NCI-H526 treated with DMSO at 0.1 percent for 48 hours (cell line): ENCODE results near the gene SLC22A2.
A peak's percentile ranks its signal among the peaks of the same experiment; 100 is the strongest.

Experiments used
- DNase-seq: peaks from one replicate; lab custom pipeline; 2025; lab: John Stamatoyannopoulos, UW

SLC22A2 gene

GRCh38 chr6:160207618-160208017 lies 51.0 kb downstream of the SLC22A2 start:
- no peak for DNase-seq

DNA sequence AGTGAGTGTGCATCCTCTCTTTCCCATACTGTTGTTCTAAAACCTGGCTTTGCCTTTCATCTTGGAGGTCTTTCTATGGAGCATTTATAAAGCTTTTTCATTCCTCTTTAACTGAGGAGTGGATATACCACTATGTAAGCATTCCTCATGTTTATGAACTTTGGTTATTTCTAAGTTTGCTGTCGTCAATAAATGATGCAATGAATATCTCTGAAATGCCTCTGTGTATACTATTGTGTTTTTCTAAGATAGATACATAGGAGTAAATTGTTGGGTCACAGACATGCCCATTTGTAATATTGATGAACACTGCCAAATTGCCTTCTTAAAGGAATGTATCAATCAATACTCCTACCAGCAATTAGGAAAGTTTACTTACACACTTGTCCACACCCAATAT lies 53.9 kb downstream of the SLC22A2 start:
- no peak for DNase-seq

- no peak for DNase-seq
Measured at GRCh38 chr6:160203953-160204352, 54.7 kb downstream of the SLC22A2 start.

DNA sequence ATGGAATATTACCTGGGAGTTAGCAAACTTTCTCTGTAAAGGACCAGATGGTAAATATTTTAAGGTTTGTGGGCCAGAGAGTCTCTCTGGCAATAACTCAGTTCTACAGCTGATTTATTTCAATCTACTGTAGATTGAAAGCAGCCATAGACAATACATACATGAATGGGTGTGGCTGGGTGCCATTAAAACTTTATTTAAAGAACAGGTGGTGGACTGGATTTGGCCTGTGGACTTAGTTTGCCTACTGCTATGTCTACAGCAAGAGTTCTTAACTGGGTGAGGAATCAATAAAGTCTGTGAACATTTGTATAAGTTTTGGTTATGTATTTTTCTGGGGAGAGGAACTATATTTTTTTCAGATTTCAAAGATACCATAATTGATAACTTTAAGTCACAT lies 55.1 kb downstream of the SLC22A2 start:
- DNase-seq, result no peak

GRCh38 chr6:160203076-160203475 lies 55.5 kb downstream of the SLC22A2 start:
- DNase-seq, result no peak

GRCh38 chr6:160202411-160202810 lies 56.2 kb downstream of the SLC22A2 start:
- DNase-seq, result no peak

DNA sequence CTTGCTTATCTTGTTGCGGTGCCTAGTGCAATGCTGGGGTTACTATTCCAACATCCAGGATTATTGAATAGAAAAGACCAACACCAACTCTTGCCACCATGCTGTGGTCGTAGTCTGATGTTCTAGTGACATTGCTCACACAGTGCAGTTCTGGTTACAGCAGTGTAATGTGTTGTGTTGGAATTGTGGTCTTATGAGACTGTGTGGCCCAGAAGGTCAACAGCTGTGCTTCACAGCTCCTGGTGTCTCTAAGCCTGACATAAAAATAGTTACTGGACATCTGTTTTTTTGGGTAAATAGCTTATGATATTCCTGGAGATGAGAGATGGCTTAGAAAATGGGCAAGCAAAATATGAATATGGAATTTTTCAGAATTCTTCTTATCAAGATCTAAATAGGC lies 57.6 kb downstream of the SLC22A2 start:
- DNase-seq, result no peak

- no peak for DNase-seq
Measured at GRCh38 chr6:160198606-160199211, 59.9 kb downstream of the SLC22A2 start.

DNA sequence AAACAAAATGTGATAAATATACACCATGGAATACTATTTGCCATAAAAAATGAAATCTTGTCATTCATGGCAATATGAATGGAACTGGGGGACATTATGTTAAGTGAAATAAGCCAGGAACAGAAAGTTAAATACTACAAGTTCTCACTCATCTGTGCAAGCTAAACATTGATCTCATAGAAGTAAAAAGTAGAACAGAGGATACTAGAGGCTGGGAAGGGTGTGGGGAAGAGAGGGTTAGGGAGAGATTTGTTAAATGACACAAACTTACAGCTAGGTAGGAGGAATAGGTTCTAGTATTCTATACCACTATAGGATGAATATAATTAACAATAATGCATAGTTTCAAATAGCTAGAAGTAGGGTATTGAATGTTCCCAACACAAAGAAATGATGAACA lies 61.0 kb downstream of the SLC22A2 start:
- DNase-seq, result no peak

- DNase-seq, result no peak
Measured at GRCh38 chr6:160194808-160195207, 63.8 kb downstream of the SLC22A2 start.

GRCh38 chr6:160192840-160193239 lies 65.8 kb downstream of the SLC22A2 start:
- DNase-seq, result no peak

- no peak for DNase-seq
Measured at GRCh38 chr6:160190973-160191372, 67.6 kb downstream of the SLC22A2 start.

DNA sequence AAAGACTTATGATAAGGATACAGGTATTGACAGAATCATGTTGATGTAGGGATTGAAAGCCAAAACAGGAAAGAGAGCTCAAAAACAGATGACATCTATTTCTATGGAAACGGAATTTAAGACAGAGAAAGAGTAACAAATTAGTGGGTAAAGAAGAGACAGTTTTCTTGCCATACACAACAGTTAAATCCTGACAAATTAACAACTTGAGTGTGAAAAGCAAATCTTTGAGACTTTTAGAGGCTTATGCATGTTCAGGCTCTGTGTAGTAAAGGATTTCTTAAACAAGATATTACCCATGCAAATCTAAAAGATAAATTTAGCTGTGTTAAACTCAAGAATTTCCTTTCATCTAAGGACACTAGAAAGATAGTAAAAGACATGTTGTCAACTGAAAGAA lies 68.5 kb downstream of the SLC22A2 start:
- DNase-seq, result no peak

- no peak for DNase-seq
Measured at GRCh38 chr6:160188773-160189172, 69.8 kb downstream of the SLC22A2 start.

DNA sequence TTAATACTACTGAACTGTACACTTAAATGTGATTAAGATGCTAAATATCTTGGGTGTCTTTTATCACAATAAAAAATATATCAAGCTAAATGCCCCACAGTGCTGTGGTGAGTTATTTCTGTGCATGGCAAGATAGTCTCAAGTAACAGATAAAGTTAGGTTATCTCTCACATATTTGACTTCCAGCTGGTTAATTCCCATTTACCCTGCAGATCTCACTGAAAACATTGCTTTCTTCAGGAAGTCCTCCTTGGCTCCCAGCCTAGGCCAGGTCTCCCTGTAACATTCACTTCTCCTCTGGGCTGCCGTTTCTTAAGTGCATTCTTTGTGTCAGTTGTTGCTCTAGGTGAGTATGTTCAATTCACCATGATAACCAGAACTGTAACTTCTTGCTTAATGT lies 77.9 kb downstream of the SLC22A2 start:
- DNase-seq, result no peak

DNA sequence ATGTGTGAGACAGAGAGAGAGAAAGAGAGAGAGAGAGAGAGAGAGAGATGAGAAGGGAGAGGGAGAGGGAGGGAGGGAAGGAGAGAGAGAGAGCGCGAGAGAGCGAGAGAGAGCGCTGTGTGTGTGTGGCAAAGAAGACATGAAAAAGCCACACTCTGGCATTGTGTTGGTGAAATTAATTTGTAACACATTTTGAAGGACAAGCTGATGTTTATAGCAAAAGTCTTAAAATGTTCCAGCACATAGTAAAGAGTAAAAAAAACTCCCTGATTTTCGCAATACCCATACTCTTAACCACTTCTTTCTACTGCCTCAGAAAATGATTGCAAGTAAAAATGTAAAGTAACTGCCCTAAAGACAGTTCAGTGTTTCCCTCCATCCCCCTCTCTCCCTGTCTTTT lies 80.3 kb downstream of the SLC22A2 start:
- DNase-seq, result no peak

GRCh38 chr6:160177220-160177619 lies 81.4 kb downstream of the SLC22A2 start:
- DNase-seq, result no peak

DNA sequence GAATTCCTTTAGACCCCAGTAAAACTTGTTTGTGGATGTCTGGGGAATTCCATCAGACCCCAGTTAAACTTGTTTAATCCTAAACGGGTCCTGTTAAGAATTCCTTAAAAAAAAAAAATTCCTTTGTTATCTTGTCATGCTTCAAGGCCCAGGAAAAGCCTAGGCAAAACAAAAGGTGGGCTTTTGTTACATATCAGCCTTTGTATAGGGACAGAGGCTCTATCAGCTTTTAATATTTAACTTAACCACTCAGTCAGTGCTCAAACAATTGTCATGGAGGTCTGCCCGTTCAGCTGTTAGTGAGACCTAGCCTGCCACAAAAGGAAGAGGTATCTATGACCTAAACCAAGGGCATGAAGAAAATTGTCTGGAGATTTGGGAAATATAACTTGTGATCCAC lies 83.9 kb downstream of the SLC22A2 start:
- DNase-seq, result no peak

GRCh38 chr6:160173806-160174527 lies 84.7 kb downstream of the SLC22A2 start:
- DNase-seq, result no peak

DNA sequence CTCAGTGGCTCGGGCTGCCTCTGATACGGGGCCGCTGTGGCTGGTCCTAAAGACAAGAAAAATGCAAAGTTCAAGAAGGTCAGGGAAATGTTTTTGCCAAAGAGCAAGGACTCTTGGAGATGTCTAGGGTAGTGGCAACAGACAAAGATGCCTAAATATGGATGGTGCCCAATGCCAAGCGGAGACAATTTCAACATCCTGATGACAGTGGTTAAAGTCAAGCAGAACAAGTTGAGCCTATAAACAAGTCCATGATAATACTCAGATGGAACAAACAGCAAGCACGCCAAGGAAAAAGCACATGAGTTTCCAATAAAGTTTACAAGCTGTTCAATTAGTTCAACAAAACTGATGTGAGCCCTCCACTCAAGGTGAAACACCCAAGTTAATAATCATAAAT lies 85.9 kb downstream of the SLC22A2 start:
- no peak for DNase-seq

- no peak for DNase-seq
Measured at GRCh38 chr6:160170018-160170680, 88.5 kb downstream of the SLC22A2 start.

GRCh38 chr6:160167604-160168399 lies 90.8 kb downstream of the SLC22A2 start:
- DNase-seq, result peak; percentile 56
